ENCODE measurements around the gene IL12RB1. TPM values are rescaled to one million over a fixed set of nuclear protein-coding genes. Genes with fewer than 3 reads are reported as not detected.

IL12RB1 gene
- total and polyA plus RNA-seq, 2 of the 13 experiments (the other 11 are each of a cell fraction or from before 2014, with no cell fraction given): 0.03 to 0.04 TPM

- TF ChIP-seq HNF1A (IDR thresholded peaks at IDR 0.05; ENCODE audit: low read depth) (no peak), HNF1A (CRISPR knock-in tag; IDR thresholded peaks at IDR 0.05; ENCODE audit: borderline replicate concordance) (no peak), SOX13 (IDR thresholded peaks at IDR 0.05) (no peak), SOX13 (CRISPR knock-in tag; conservative IDR thresholded peaks at IDR 0.05 in 1 of 2, IDR thresholded peaks at IDR 0.05 in 1 of 2) (no peak), IRF2 (CRISPR knock-in tag; IDR thresholded peaks at IDR 0.05) (peak; percentile 29; the same call in 1 of the 2 replicates), ZNF354B (CRISPR knock-in tag; IDR thresholded peaks at IDR 0.05) (no peak), ZSCAN30 (CRISPR knock-in tag; IDR thresholded peaks at IDR 0.05) (no peak), ZNF205 (CRISPR knock-in tag; IDR thresholded peaks at IDR 0.05) (no peak), MED8 (CRISPR knock-in tag; IDR thresholded peaks at IDR 0.05; ENCODE audit: insufficient replicate concordance) (no peak), ZNF160 (CRISPR knock-in tag; IDR thresholded peaks at IDR 0.05) (no peak), SMYD3 (CRISPR knock-in tag; IDR thresholded peaks at IDR 0.05) (no peak), MAF1 (CRISPR knock-in tag; IDR thresholded peaks at IDR 0.05; ENCODE audit: borderline replicate concordance) (no peak), SP5 (CRISPR knock-in tag; IDR thresholded peaks at IDR 0.05; ENCODE audit: borderline replicate concordance, low read depth) (0 out of 2 replicates have a peak, but pooled peaks have one; percentile 19), ZHX1 (CRISPR knock-in tag; IDR thresholded peaks at IDR 0.05; ENCODE audit: low read depth) (no peak), ZNF136 (CRISPR knock-in tag; IDR thresholded peaks at IDR 0.05; ENCODE audit: low read depth) (no peak), ZNF557 (CRISPR knock-in tag; IDR thresholded peaks at IDR 0.05) (no peak), PATZ1 (CRISPR knock-in tag; IDR thresholded peaks at IDR 0.05) (no peak), ZNF619 (CRISPR knock-in tag; IDR thresholded peaks at IDR 0.05) (no peak), PAWR (CRISPR knock-in tag; IDR thresholded peaks at IDR 0.05; ENCODE audit: borderline replicate concordance) (no peak)
- TF ChIP-seq, protein P1, sequence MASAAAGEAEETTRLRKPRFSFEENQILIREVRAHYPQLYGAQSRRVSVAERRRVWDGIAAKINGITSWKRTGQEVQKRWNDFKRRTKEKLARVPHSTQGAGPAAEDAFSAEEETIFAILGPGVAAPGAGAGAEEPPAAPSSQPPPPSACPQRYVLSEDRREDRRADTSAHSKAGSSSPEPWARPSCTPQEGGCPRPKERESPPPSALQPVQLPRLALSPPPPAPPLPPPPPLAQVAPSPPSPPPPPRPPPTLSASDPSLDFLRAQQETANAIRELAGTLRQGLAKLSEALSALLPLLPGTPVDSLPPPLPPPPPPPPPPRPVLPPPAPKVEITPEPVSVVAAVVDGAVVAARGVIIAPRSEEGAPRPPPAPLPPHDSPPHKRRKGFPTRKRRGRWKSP (CRISPR knock-in tag; IDR thresholded peaks at IDR 0.05): no peak; the same call in 1 of the 2 replicates
These were observed 57.0 kb downstream of the IL12RB1 start (continued) for GRCh38 chr19:18029617-18030338.
